T-helper 2 cell treated with Interferon-gamma antibody and Interleukin-4, amounts not matched to agents 5 μg/mL and 100 μg/mL, for 36 hours (primary cell): ENCODE results near the gene PRR12.

Source experiments
- DNase-seq: peaks from one replicate; pipeline ENCODE4 v3.0.0; 2021; ENCODE audit warnings: low spot score
- H3K27ac Mint-ChIP-seq: one replicate; pipeline ENCODE4 v1.8.0; 2021; ENCODE audit warnings: mild to moderate bottlenecking, mixed read lengths
- H3K27me3 Mint-ChIP-seq: one replicate; pipeline ENCODE4 v1.8.0; 2021; ENCODE audit warnings: low read depth, mixed read lengths
- H3K36me3 Mint-ChIP-seq: one replicate; pipeline ENCODE4 v1.8.0; 2021; ENCODE audit warnings: low read depth, mixed read lengths
- H3K4me1 Mint-ChIP-seq: one replicate; pipeline ENCODE4 v1.8.0; 2021; ENCODE audit warnings: low read depth, mixed read lengths
- H3K4me3 Mint-ChIP-seq: one replicate; pipeline ENCODE4 v1.8.0; 2022; ENCODE audit warnings: mild to moderate bottlenecking, moderate library complexity, mixed read lengths
- H3K9me3 Mint-ChIP-seq: one replicate; pipeline ENCODE4 v1.8.0; 2021; ENCODE audit warnings: mixed read lengths

The PRR12 gene

DNA sequence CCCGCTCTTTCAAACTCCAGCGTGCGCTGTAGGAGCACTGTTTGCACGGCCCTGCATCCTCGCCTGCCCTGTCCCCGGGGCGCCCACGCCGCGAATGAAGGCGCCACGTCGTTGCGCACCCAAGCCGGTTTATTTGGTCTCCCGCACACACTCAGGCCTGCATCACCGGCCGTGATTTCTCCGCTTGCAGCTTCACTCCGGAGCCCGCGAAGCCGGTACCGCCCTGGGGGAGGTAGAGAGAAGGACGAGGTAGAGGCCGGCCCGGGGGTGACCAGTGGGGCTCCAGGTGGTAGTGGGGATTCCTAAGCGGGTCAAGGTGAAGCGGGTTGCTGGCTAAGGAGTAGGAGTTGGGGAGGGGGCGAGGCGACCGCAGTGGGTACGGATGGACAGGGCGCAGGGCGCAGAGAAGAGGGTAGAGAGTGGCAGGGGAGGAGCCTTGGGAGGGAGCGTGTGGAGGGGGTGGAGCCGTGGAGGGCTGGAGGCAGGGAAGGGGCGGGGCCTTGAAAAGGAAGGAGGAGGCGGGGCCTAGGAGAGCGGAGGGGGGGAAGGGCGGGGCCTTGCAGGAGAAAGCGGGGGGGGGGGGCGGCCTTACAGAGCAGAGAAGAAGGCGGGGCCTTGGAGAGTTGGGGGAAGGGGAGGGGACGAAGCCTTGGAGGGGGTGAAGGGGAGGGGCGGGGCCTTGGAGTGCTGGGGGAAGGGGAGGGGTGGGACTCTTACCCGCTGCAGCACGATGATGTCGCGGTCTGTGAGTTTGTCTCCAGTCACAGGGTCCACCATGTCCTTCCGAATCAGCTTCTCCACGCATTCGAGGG lies 35.2 kb upstream of the PRR12 start:
- Mint-ChIP-seq H3K27me3 (no peaks in the 10 kb centered on the region), H3K4me3 (peak overlapping the region; percentile 68), H3K27ac (peak overlapping the region; percentile 91), H3K4me1 (peaks cover 66% of the 10 kb centered on the region), H3K9me3 (peaks cover 4% of the 10 kb centered on the region), H3K36me3 (peaks cover 69% of the 10 kb centered on the region)
- DNase-seq = peak; percentile 54

DNA sequence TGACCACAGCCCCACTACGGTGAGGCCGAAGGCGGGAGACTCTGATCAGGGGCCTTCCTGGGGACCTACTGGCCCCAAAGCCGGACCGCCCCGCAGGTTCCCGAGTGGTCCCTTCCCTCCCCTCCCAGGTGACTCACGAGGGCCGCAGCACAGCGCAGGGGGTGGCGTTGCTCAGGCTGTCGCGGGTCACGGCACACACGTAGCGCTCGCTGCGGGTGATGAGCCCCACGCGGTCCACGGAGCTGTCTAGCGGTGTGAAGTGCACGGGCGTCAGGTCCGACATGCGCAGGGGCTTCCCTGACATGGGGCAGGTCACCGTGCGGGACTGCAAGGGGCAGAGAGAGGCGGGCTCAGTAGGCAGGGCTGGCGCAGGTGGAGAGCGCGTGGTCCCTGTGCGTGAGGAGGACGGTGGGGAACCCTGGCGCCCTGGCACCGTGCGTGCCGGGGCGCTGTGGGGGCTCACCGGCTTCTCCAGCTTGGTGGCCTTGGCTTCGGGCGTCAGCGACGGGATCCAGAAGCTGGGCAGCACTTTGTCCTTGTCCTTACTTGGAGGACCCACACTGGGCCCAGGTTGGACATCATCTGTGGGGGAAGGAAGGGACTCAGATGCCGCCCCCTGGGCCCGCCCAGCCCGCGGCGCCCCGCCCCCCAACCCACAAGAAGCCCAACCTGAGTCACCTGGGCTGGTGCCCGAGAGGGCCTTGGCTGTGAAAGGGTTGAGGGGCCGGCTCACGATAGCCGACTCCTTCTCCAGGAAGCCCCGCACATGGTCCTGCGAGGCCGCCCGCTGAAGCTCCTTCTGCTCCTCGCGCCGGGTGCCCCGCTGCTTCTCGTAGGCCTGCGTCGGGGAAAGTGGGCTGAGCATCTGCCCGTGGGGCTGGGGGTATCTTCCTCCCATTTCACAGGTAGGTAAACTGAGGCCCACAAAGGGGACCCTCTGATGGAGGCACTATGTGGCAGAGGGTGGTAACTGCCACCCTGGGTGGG lies 34.3 kb upstream of the PRR12 start:
- Mint-ChIP-seq H3K4me3 (peak overlapping the region; percentile 79), H3K9me3 (peaks cover 4% of the 10 kb centered on the region), H3K27me3 (no peaks in the 10 kb centered on the region), H3K27ac (peak overlapping the region; percentile 45), H3K36me3 (peaks cover 66% of the 10 kb centered on the region), H3K4me1 (peaks cover 71% of the 10 kb centered on the region)
- DNase-seq = no peak

DNA sequence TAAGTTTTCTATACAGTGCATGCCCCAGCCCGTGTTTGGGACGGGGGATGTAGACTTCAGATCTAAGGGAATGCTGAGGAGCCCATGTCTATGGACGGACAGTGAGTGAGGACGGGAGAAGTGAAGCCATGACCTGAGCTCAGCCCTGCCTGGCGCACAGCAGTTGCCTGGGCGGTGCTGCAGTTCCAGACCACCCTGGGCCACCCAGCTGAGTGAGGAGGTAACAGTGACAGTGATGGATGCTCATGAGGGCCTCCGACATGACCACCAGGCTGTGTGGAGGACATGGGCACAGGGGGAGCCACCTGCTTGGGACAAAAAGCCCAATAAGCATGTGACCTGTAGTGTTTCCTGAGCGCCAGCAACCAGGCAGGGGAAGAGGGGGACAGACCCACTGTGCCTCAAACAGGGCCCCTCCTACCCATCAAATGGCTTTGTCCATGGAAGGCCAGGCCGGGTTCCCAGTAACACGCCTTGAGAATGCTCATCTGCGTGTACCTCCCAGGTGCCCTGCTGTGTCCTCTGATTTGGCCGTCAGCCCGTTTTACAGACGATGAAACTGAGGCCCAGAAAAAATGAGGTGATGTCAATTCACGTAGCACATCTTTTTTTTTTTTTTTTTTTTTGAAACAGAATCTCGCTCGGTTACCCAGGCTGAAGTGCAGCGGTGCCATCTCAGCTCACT lies 33.2 kb upstream of the PRR12 start:
- Mint-ChIP-seq H3K27ac (peak overlapping the region; percentile 89), H3K4me1 (peaks cover 71% of the 10 kb centered on the region), H3K36me3 (peaks cover 65% of the 10 kb centered on the region), H3K4me3 (peak overlapping the region; percentile 79), H3K9me3 (peaks cover 4% of the 10 kb centered on the region), H3K27me3 (no peaks in the 10 kb centered on the region)
- DNase-seq = no peak

DNA sequence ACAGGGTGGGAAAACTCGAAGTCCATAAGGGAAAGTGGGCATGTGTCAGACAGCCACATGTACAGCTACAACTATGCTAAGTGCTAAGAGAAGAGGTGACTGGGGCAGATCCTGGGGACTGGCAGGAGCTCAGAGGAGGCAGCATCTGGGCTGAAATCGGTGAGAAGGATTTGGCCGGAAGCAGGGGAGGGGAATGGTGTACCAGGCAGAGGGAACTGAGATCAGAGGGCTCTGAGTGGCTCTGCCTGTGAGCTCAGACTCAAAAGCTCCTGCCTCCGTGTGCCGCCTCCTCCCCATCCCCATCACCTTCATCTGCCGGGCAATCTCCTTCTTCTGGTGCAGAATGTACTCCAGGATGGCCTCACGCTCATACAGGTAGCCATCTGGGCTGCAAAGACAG lies 32.4 kb upstream of the PRR12 start:
- Mint-ChIP-seq H3K27me3 (no peaks in the 10 kb centered on the region), H3K36me3 (peaks cover 60% of the 10 kb centered on the region), H3K27ac (peak overlapping the region; percentile 91), H3K4me3 (peak overlapping the region; percentile 87), H3K9me3 (peaks cover 4% of the 10 kb centered on the region), H3K4me1 (peaks cover 68% of the 10 kb centered on the region)
- no peak for DNase-seq

DNA sequence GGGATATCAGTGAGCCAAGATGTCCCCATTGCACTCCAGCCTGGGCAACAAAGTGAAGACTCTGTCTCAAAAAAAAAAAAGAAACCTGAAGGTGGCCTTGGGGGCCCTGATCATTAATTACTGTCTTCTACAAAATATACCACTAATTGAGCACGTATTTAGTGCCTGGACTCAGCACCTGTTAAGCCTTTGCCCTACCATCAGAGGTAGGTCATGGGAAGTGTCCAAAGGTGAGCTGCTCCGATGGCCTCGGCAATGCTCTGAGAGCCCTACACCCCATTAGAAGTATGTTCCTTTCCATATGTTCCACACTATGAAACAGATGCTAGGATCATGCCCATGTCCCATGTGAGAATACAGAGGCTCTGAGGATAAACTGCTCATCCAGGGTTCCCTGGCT lies 31.5 kb upstream of the PRR12 start:
- Mint-ChIP-seq H3K9me3 (peaks cover 4% of the 10 kb centered on the region), H3K4me3 (peak overlapping the region; percentile 87), H3K36me3 (peaks cover 60% of the 10 kb centered on the region), H3K27me3 (no peaks in the 10 kb centered on the region), H3K27ac (peak overlapping the region; percentile 91), H3K4me1 (peaks cover 69% of the 10 kb centered on the region)
- DNase-seq = no peak

DNA sequence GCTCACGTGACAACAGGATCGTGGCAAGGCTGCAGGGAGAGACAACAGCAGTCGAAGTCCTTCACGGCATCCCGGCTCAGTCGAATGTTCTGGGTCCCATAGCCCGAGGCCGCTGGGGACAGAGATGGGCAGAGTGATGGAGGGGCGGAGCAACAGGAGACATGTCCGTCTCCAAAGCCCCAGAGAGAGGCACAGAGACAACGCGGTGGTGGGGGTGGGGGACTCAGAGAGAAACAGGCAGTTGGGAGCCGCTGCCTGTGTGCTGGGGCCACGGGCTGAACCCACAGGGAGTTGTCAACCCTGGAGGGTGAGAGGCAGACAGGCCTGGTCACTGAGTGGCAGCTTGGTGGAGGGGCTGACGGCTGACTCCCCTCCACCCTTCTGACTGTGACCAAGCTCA lies 31.1 kb upstream of the PRR12 start:
- H3K9me3 Mint-ChIP-seq = peaks cover under 1% of the 10 kb centered on the region
- no peak for DNase-seq
- peak overlapping the region; percentile 87 for H3K4me3 Mint-ChIP-seq
- H3K27me3 Mint-ChIP-seq = no peaks in the 10 kb centered on the region
- peaks cover 61% of the 10 kb centered on the region for H3K36me3 Mint-ChIP-seq
- peaks cover 69% of the 10 kb centered on the region for H3K4me1 Mint-ChIP-seq
- H3K27ac Mint-ChIP-seq = peak overlapping the region; percentile 91

DNA sequence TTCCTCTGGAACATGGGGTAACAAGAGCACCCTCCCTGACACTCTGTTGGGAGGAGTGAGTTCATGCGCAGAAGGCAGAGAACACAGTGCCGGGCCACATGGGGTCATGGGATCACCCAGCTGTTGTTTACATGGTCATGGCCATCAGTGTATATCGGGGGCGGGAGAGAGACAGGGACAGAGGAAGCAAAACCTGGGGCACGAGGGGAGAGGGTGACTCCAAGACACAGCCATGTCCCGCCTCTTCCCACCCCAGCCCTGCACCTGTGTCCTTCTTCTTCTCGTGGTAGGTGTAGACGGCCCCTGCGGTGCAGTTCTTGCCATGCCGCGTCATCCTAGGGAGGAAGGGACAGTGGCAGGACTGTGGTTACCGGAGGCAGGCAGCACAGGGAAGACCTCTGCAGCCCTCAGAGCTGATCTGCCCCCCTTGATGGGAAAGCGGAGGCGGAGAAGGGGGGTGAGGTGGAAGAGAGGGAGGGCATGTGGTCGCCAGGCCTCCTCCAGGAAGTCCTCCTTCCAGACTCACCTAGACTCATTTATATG lies 30.6 kb upstream of the PRR12 start:
- Mint-ChIP-seq H3K4me3 (peak overlapping the region; percentile 87), H3K36me3 (peaks cover 61% of the 10 kb centered on the region), H3K9me3 (no peaks in the 10 kb centered on the region), H3K4me1 (peaks cover 70% of the 10 kb centered on the region), H3K27ac (peak overlapping the region; percentile 91), H3K27me3 (no peaks in the 10 kb centered on the region)
- DNase-seq = peak; percentile 41

DNA sequence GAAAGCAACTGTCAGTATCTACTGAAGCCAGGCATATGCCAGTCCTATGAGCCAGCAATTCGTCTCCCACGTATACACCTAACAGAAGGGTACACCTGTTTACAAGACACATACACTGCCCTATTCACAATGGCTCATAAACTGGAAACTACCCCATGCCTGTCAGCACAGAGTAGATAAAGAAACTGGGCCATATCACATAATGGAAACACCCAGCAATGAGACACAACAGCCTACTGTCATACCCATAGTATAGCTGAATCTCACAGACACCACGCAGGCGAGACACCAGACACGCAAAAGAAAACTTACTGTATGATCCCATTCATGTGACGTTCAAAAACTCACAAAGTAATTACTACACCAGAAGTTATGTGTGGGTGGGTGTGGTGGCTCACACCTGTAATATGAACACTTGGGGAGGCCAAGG lies 26.4 kb upstream of the PRR12 start:
- Mint-ChIP-seq H3K9me3 (no peaks in the 10 kb centered on the region), H3K36me3 (peaks cover 34% of the 10 kb centered on the region), H3K27ac (peak overlapping the region; percentile 84), H3K4me3 (peak overlapping the region; percentile 52), H3K27me3 (no peaks in the 10 kb centered on the region), H3K4me1 (peaks cover 62% of the 10 kb centered on the region)
- peak; percentile 63 for DNase-seq

DNA sequence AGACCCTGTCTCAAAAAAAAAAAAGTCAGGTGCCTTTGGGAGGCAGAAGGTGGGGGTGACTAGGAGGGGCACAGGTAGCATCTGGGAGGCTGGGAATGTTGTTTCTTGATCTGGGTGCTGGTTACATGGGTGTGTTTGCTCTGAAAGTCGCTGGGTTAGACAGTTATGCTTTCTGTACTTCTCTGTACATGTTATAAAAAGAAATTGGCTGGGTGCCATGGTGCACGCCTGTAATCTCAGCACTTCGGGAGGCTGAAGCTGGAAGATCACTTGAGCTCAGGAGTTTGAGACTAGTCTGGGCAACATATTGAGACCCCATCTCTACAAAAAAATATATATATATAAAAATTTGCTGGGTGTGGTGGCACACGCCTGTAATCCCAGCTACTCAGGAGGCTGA lies 25.7 kb upstream of the PRR12 start:
- H3K36me3 Mint-ChIP-seq = peaks cover 31% of the 10 kb centered on the region
- H3K9me3 Mint-ChIP-seq = no peaks in the 10 kb centered on the region
- H3K4me3 Mint-ChIP-seq = peak overlapping the region; percentile 52
- peaks cover 62% of the 10 kb centered on the region for H3K4me1 Mint-ChIP-seq
- peak overlapping the region; percentile 84 for H3K27ac Mint-ChIP-seq
- no peaks in the 10 kb centered on the region for H3K27me3 Mint-ChIP-seq
- no peak for DNase-seq

DNA sequence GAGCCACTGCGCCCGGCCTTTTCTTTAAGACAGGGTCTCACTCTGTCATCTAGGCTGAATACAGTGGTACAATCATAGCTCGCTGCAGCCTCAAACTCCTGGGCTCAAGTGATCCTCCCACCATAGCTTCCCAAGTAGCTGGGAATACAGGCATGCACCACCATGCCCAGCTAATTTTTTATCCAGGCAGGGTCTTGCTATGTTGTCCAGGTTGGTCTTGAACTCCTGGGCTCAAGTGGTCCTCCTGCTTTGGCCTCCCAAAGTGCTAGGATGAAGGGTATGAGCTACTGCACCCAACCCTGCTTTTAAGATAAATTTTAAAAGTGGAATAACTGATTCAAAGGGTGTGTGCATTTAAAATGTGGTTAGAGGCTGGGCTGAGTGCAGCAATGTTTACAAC lies 24.7 kb upstream of the PRR12 start:
- peaks cover 59% of the 10 kb centered on the region for H3K4me1 Mint-ChIP-seq
- peak overlapping the region; percentile 10 for H3K4me3 Mint-ChIP-seq
- H3K36me3 Mint-ChIP-seq = peaks cover 29% of the 10 kb centered on the region
- peak overlapping the region; percentile 84 for H3K27ac Mint-ChIP-seq
- H3K27me3 Mint-ChIP-seq = no peaks in the 10 kb centered on the region
- no peaks in the 10 kb centered on the region for H3K9me3 Mint-ChIP-seq
- DNase-seq = no peak

DNA sequence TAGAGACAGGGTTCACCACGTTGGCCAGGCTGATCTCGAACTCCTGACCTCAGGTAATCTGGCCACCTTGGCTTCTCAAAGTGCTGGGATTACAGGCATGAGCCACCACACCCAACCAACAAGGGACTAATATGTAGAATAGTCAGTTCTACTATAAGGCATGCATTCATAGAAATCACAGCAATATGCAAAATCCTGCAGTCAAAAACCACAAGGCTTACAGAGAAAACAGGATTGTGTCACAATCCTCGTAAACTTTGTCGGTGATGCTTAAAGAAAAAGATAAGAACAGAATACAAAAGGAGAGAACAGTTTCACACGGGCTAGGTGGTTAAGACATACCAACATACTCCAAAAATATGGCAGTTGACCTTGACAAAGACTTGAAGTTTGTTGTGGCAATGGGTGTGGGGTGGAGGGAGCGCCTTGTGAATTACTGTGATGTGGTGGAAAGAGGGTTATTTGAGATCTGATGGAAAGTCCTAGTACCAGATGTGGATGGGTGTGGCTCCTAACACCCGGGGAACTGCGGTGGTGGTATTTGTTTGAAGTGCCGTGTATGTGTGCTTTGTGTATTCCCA lies 23.0 kb upstream of the PRR12 start:
- peak overlapping the region; percentile 75 for H3K4me3 Mint-ChIP-seq
- no peaks in the 10 kb centered on the region for H3K27me3 Mint-ChIP-seq
- peaks cover 29% of the 10 kb centered on the region for H3K36me3 Mint-ChIP-seq
- peak; percentile 74 for DNase-seq
- H3K9me3 Mint-ChIP-seq = no peaks in the 10 kb centered on the region
- peaks cover 49% of the 10 kb centered on the region for H3K4me1 Mint-ChIP-seq
- H3K27ac Mint-ChIP-seq = peak overlapping the region; percentile 97

DNA sequence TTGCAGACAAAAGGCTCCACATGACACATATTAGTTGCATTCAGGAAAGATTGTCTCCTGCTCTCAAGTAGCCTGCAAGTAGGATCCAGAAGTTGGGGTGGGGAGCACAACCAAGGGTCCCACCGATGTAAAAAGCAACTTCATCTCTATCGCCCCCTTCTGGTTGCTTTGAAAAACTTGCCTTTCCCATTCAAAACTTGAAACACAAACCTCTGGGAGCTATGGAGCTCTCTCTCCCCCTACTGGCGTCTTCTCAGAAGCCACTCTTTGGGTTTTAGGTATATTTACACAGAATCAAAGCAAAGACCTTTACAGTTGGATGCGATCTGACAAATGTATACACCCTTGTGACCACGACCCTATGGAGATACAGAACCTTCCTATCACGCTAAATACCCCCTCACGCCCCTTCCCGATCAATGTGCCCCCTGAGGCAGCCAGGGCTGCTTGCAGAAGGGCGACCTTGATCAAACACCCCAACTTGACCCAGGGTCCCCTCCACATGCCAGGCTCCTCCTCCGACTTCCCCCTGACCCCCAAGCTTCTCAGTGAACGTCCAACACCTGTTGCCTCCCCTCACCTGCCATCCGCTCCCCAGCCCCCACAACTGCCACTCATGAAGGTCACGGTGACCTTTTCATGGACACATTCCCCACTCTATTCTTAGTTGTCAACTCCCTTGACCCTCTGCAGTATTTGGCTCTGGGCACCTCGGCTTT lies 20.7 kb upstream of the PRR12 start:
- H3K27ac Mint-ChIP-seq = peak overlapping the region; percentile 91
- peak; percentile 69 for DNase-seq
- peak overlapping the region; percentile 41 for H3K4me3 Mint-ChIP-seq
- no peaks in the 10 kb centered on the region for H3K9me3 Mint-ChIP-seq
- H3K36me3 Mint-ChIP-seq = peaks cover 26% of the 10 kb centered on the region
- peaks cover 42% of the 10 kb centered on the region for H3K4me1 Mint-ChIP-seq
- H3K27me3 Mint-ChIP-seq = no peaks in the 10 kb centered on the region
